Activated naive CD4-positive, alpha-beta T cell treated with Interleukin-2 at 50 U/mL for 16 hours (primary cell): ENCODE results near the gene MEN1.
A peak's percentile ranks its signal among the peaks of the same experiment; 100 is the strongest.

ENCODE experiments used
- DNase-seq: peaks from one replicate; pipeline ENCODE4 v3.0.0-alpha.2; 2020

Gene MEN1

GRCh38 chr11:64800303-64801157, 9.8 kb downstream of the MEN1 start:
- DNase-seq = no peak

DNA sequence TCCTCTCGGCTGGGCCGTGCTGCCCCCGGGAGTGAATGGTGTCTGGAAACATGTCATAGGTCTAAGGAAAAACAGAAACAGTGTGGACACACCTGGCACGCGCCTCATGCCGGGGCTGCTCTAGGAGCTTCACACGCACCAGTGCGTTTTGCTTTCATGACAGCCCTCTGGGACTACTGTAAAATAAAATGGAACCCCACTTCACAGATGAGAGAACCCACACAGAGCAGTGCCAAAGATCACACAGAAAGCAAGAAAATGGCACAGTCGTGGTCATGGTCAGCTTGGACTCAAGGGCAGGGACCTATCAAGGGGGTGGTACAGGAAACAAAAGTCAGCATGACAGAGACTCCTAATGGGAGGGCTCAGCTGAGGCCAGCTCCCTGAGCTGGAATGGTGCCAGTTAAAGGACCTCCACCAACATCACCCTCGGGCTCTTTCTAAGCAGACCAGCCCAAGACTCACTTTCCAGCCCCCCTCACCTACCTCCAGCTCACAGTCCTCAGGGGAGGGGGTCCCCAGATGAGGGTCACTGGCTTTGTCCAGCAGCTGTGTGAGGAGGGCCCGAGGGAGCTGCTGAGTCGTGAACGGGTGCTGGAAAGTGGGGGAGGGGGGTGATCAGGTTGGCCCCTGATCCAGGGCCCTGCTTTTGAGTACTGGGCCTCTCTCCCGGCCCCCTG, 10.6 kb downstream of the MEN1 start:
- no peak for DNase-seq

GRCh38 chr11:64799256-64799622, 11.1 kb downstream of the MEN1 start:
- no peak for DNase-seq

GRCh38 chr11:64796757-64797541, 13.4 kb downstream of the MEN1 start:
- DNase-seq = no peak

- DNase-seq = no peak
Measured at GRCh38 chr11:64796047-64796756, 14.1 kb downstream of the MEN1 start.

GRCh38 chr11:64794526-64794925, 15.8 kb downstream of the MEN1 start:
- DNase-seq = no peak

GRCh38 chr11:64793271-64794160, 16.8 kb downstream of the MEN1 start:
- DNase-seq = no peak

GRCh38 chr11:64792482-64792881, 17.9 kb downstream of the MEN1 start:
- DNase-seq = no peak

DNA sequence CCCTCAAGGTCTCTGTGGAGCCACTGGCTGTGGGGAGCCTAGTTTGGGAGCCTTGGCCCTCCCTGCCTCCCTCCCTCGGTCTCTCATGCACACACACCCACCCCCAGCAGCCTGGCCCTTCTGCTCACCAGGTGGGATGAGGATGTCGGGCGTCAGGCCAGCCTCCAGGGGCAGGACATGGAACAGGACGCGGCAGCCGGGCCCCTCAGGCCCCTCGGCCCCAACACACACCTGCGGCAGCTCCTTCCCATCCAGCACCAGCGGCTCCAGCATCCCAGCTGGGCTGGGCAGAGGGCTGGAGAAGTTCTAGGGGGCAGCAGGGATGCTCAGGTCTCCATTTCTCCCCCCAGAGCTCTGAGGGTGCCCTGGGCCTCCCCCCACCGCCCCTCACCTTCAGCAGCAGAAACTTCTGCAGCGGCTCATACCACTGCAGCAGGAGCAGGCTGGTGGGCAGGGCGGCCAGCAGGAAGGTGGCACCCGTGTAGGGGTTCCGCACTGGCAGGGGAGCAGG, 18.5 kb downstream of the MEN1 start:
- no peak for DNase-seq

GRCh38 chr11:64790205-64791095, 19.9 kb downstream of the MEN1 start:
- no peak for DNase-seq

GRCh38 chr11:64789331-64790204, 20.8 kb downstream of the MEN1 start:
- DNase-seq = no peak

GRCh38 chr11:64788321-64789215, 21.8 kb downstream of the MEN1 start:
- DNase-seq = no peak

GRCh38 chr11:64787526-64788320, 22.6 kb downstream of the MEN1 start:
- DNase-seq = peak; percentile 64

GRCh38 chr11:64786308-64786707, 24.0 kb downstream of the MEN1 start:
- no peak for DNase-seq

DNA sequence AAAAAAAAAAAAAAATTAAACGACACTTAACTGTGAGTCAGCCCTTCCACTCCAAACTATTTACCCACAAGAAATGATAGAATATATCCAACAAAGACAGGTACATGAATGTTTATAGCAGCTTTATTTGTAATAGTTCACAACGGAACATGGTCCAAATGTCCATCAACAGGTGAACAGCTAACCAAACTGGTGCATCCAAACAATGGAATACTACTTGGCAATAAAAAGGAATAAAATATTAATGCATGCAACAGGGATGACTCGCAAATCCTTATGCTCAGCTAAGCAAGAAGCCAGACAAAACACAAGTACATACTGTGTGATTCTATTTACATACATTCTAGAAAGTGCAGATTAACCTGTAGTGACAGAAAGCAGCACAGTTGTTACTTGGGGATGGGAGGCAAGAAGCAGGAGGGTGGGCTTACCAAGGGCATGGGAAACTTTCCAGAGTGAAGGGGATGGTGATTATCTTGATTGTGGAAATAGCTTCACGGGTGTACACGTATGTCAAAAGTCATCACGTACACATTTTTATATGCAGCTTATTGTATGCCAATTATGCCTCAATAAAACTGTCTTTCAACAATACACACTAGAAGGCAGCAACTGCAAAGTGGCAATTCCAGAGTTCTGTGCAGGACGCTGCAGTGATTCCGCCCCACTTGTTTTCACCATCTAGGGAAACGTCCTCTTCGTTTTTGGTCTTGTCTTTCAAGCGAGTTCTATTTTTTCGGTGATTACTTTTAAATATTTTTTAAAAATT, 25.4 kb downstream of the MEN1 start:
- DNase-seq = no peak

DNA sequence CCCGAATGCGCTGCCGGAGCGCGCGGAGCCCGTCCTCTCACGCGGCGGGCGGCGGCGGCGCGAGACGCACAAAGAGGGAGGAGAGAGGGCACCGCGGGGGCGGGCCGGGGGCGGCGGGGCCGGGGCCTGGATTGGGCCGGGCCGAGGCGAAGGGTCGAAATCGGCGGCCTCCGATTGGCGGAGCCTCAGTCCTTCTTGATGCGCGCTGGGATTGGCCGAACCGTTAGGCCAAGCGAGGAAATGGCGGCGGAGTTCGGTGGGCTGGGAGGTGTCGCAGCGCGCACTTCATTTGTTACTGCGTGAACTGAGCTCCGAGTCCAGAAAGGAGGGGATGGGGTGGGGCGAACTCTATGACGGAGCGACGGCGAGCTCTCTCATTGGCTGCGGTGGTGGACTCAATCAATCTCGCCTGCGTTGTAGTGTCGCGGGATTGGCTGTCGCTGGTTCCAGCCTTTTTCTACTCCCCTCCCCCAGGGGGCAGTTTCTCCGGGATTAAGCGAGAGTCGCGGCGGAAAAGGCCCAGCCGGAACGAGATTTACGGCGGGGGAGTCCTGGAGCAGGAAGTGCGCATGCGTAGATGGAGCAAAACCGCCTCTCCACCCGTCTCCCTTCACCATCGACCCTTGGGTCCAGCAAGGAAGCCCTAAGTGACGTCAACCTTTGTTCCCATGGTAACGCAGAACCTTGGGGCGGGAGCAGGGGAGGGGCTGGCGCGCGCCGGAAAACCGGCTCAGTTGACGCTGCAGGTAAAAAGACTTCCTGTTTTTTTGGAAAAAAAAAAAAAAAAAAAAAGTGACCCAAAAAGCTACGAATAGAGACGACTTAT, 31.7 kb downstream of the MEN1 start, which contains the start of gene SF1:
TSS of gene SF1 (minus strand) at position 70 of the 826 bp plus-strand sequence. CDS start 150 bp downstream, outside the sequence.
- DNase-seq = peak; percentile 99
